Activated CD4-positive, CD25-positive, alpha-beta regulatory T cell treated with anti-CD3 and anti-CD28 coated beads, Interleukin-2, amount 50 U/mL, for 16 hours (primary cell): ENCODE results near the gene NTRK3.

ENCODE experiments used
- DNase-seq: peaks from one replicate; pipeline ENCODE4 v3.0.0-alpha.2; 2020; ENCODE audit warnings: low read depth, low spot score

Gene NTRK3

DNA sequence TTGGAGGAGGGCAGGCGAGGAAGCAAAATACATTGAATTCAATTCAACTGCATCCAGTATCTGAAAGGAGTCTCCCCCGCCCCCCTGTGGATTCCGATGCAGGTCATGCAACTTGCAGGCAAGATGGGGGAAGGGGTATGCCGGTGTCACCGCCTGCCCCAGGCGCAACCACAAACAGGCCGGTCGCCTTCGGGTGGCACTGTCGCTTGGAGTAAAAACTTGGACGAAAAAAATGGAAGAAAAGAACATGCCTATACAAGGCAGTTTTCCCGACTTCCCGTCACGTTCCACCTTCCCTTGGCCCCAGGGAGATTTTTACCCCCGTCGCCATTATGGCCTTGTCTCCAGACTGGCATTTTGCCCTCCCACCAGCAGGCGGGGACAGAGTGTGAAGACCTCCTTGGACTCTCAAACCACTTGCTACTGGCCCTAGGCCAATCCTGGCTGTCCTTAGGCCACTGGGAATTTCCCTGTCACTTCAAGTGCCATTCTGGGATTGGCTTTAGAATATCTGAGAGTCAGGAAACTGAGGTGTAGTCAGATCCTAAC, 1.6 kb upstream of the NTRK3 start:
- no peak for DNase-seq

GRCh38 chr15:88257311-88258092, 963 bp upstream of the NTRK3 start:
- no peak for DNase-seq

DNA sequence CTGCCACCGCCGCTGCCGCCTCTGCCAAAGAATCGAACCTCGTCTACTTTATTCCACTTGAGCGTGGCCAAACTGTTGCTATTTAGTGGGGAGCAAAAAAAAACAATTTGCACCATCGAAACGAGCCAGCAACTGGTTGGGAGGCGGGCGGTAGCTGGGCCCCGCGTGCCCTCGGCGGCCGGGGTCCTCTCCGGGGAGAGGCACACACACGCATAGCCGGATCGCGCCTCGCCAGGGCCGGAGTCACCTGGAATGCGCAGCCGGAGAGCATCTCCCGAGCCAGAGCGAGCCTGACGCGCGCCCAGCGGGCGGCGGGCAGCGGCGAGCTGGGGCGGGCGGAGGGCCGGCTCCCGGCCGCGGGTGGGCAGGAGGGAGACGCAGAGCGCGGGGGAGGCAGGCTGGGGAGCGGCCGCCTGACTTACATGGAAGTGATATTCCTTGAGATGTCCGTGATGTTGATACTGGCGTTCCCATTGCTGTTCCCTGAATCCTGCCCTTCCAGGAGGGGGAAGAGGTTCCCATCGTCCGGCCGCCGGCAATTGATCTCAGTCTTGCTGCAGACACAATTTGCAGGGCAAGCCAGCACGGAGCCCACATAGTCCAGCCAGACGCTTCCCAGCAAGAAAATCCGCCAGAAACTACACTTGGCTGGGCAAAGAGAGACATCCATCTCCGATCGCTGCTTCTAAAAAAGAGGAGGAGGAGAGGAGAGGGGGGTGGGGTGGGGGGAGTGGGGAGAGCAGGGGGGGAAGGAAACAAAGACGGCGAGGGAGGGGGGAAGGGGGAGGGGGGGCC, 858 bp downstream of the NTRK3 start:
- no peak for DNase-seq

DNA sequence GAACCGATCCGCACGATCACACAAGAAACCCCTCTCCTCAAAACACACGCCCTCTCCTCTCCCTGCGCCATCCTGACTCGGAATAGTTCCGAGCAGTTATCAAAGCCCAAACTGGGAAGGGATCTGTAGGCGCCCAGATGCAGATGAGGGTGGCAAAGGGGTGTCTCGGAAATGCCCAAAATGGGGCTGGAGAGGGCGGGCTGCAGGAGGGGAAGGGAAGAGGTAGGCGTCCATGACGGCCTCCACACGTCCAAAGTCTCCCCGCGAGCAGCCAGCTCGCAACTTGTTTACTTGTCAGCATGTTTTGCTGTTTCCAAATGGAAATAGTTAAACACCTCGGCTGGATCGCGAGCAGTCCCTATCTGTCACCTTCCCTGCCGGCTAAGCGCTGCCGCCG, 1.5 kb downstream of the NTRK3 start:
- DNase-seq: no peak

GRCh38 chr15:88252441-88252840, 4.1 kb downstream of the NTRK3 start:
- DNase-seq: no peak

GRCh38 chr15:88250826-88251225, 5.7 kb downstream of the NTRK3 start:
- no peak for DNase-seq

GRCh38 chr15:88249220-88249619, 7.3 kb downstream of the NTRK3 start:
- no peak for DNase-seq

DNA sequence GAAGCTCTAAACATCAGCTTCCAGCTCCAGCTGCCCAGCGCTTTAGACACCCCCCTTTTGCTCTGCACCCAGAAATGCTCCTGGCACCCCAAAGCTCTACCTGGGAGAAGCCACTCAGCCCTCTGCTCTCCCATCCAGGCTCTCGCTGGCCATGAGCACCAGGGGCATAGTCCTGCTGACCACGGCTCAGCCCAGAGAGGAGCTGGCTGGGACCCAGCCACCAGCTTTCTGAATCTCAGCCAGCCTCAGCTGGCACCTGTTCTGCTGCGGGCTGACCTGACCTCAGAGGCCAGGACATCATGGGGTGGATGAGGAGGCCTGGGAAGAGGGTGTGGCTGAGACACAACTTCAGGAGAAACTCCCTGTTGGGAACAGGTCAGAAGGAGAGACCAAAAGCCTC, 8.6 kb downstream of the NTRK3 start:
- no peak for DNase-seq

DNA sequence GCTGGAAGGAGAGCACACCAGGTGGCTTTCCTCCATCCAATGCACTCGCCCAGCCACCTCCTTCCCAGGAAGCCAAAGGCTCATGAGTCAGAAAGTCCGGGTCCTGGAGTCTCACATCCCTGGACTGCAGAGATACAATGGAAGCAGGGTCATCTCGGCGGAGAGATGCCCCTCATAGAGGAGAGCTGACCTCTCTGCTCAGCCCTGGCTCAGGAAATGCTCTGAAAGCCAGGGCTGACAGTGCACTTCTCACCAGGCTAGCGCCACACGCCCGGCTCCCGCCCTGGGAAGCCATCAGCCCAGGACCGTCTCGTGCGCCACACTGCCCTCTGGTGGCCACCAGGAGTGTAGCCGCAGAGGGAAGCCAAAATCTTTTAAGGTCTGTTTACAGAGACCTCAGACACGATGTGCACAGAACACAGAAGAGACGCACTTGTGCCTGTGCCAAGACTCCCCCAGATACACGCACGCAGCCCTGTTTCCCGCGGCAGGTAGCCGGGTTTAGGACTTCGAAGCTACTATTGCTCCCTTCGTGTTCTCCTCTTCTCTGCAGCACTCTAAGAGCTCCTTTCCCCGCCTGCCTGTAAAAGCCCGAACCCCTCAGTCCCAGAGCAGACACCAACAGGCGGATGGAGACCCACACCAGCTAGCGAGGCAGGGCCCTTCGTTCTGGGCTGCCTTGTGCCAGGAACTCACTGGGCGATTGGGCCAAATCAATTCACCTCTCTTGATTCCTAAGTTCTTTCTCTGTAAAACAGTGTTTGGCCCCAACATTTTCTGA, 9.7 kb downstream of the NTRK3 start:
- peak; percentile 49 for DNase-seq

GRCh38 chr15:88246081-88246480, 10.5 kb downstream of the NTRK3 start:
- no peak for DNase-seq

GRCh38 chr15:88243895-88244787, 12.4 kb downstream of the NTRK3 start:
- DNase-seq: no peak

GRCh38 chr15:88242586-88243555, 13.7 kb downstream of the NTRK3 start:
- no peak for DNase-seq

GRCh38 chr15:88241461-88241860, 15.1 kb downstream of the NTRK3 start:
- DNase-seq: no peak

- DNase-seq: no peak
Measured at GRCh38 chr15:88241060-88241459, 15.5 kb downstream of the NTRK3 start.

DNA sequence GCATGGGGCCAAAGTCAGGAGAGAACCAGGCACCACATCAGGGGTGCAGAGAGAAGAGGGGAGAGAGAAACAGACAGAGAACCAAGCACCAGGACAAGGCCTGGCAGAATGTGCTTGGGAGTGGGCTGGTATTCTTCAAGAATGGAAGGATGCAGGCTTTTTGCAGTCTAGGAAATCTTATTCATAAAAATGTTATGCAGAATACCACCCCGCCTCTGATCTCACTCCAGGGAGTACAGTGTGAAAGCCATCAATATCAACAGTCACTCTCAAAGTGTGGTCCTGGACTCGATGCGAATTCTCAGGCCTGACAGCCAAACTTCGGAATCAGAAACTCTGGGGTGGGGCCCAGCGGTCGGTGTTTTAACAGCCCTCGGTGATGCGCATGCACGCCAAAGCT, 16.9 kb downstream of the NTRK3 start:
- no peak for DNase-seq

GRCh38 chr15:88238618-88239430, 17.7 kb downstream of the NTRK3 start:
- no peak for DNase-seq

DNA sequence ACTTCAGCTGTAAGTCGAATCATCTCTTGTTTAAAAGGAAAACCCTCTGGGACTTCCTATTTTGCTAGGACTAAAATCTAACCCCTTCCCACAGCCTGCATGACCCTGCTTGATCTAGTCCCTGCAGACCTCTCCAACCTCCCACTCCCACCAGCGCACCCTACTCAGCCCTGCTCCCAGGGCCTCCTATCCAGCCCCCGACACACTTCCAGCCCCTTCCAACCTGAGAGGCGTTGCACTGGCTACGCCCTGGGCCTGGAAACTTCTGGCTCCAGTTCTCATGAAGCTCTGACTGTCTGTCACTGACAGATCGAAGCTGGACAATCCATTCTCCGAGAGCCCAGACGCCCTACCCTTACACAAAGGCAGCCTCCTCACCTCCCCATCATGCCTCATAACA, 21.8 kb downstream of the NTRK3 start:
- no peak for DNase-seq

DNA sequence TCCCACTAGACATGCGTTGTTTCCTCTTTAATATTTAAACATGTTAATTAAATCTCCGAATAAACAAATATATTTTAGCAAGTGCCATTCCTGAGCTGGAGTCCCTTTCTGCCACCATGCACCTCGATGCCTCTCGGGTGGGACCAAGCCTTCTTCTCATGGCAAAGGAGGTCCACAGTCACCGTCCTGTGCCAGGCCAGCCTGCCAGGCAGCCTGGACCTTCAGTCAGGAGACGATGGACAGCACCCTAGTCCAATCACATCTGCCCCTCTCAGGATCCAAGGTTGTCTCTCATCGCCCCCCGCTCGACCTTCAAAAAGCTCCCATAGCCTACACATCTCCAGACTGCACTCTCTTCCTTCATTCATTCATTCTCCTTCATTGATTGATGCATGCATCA, 22.6 kb downstream of the NTRK3 start:
- no peak for DNase-seq

GRCh38 chr15:88232771-88233201, 23.8 kb downstream of the NTRK3 start:
- DNase-seq: no peak
